GM12878 (cell line): ENCODE measurements around the gene HOXD10. TPM values are rescaled to one million over a fixed set of nuclear protein-coding genes. Genes with fewer than 3 reads are reported as not detected.

Experiments
- ATAC-seq: fragments of 200-7000 bp; cut with Tn5 transposase; 3 replicates; pipeline ENCODE4 v1.9.1; 2020; ENCODE audit warnings: mild to moderate bottlenecking, moderate library complexity
- BruUV-seq: library from RNA; stranded (reverse); fragments of 400-500 nt; replicated peaks from 2 replicates; lab custom pipeline; 2021; lab: Mats Ljungman, UMichigan
- CTCF ChIA-PET: fragments of 300-600 bp; sonication (Branson Sonifier 250); formaldehyde crosslinking; extraction: SDS; loops from one replicate; lab custom pipeline; 2021; ENCODE audit warnings: inconsistent platforms; lab: Yijun Ruan, JAX
- POLR2A ChIA-PET: fragments of 350-600 bp; formaldehyde crosslinking; extraction: SDS; loops from one replicate; lab custom pipeline; 2021; ENCODE audit warnings: inconsistent platforms; lab: Charles Lee
- RAD21 ChIA-PET: fragments of 300-600 bp; sonication (Branson Sonifier 250); formaldehyde crosslinking; loops from one replicate; lab custom pipeline; 2023; ENCODE audit warnings: antibody characterized with exemption; ENCODE audit not compliant: unreplicated experiment; lab: Charles Lee
- SMC1A ChIA-PET: fragments of 300-600 bp; sonication (Branson Sonifier 250); formaldehyde crosslinking; loops from one replicate; lab custom pipeline; 2023; ENCODE audit not compliant: unreplicated experiment, uncharacterized antibody; lab: Charles Lee
- DNase-seq: peaks from one replicate; pipeline ENCODE4 v3.0.0-alpha.2; 2011; ENCODE audit warnings: low read depth, low spot score
- FAIRE-seq: peaks from 3 replicates; lab custom pipeline; 2011; peaks lifted over from hg19 to GRCh38; lab: Jason Lieb, UNC
- H2AFZ ChIP-seq: 2 replicates; pipeline ENCODE4 v1.6.0; 2011; ENCODE audit warnings: low read depth, low read length, control low read depth; ENCODE audit not compliant: control insufficient read depth
- H3K27ac ChIP-seq: 2 replicates; pipeline ENCODE4 v1.5.1; 2011; ENCODE audit warnings: control low read depth; ENCODE audit not compliant: control insufficient read depth, insufficient read depth
- H3K27me3 ChIP-seq, 2 experiments: replicated peaks in 1 of 2; 2 replicates each; pipeline versions ENCODE4 v1.6.0 to v1.6.1; 2011; ENCODE audit warnings: low read length in 1 of 2; ENCODE audit not compliant: control insufficient read depth in 2 of 2, insufficient read depth in 2 of 2
- H3K36me3 ChIP-seq, 2 experiments: 2 replicates each; pipeline ENCODE4 v1.5.1; 2011; ENCODE audit warnings: low read length in 1 of 2; ENCODE audit not compliant: control insufficient read depth in 2 of 2, insufficient read depth in 2 of 2
- H3K4me1 ChIP-seq: 2 replicates; pipeline ENCODE4 v1.6.1; 2011; ENCODE audit warnings: mild to moderate bottlenecking, low read length, moderate library complexity, mixed read lengths; ENCODE audit not compliant: control insufficient read depth, insufficient read depth
- H3K4me2 ChIP-seq: 2 replicates; pipeline ENCODE4 v1.6.0; 2011; ENCODE audit warnings: control low read depth; ENCODE audit not compliant: control insufficient read depth, insufficient read depth
- H3K4me3 ChIP-seq: fragments of 200-600 bp; sonication (generic); 2 replicates; pipeline ENCODE4 v1.5.1; 2016
- H3K79me2 ChIP-seq: 2 replicates; pipeline ENCODE4 v1.6.0; 2011; ENCODE audit warnings: low read length; ENCODE audit not compliant: control insufficient read depth, insufficient read depth
- H3K9ac ChIP-seq: 2 replicates; pipeline ENCODE4 v1.8.0; 2011; ENCODE audit warnings: low read length, control low read depth, mixed read lengths; ENCODE audit not compliant: control insufficient read depth, insufficient read depth
- H3K9me3 ChIP-seq: replicated peaks from 3 replicates; pipeline ENCODE4 v1.5.1; 2011; ENCODE audit warnings: mild to moderate bottlenecking, low read length; ENCODE audit not compliant: control insufficient read depth, insufficient read depth
- H4K20me1 ChIP-seq: 2 replicates; pipeline ENCODE4 v1.6.0; 2011; ENCODE audit not compliant: control insufficient read depth, insufficient read depth
- CEBPB ChIP-seq, 2 experiments: fragments of 150-350 bp in 1 of 2; IDR thresholded peaks; 2 replicates each; pipeline ENCODE4 v1.6.1; 2012 to 2014; ENCODE audit warnings: low read depth in 2 of 2, low read length in 2 of 2, borderline replicate concordance in 1 of 2, inconsistent platforms in 1 of 2
- DPF2 ChIP-seq: fragments of 450-650 bp; IDR thresholded peaks from 2 replicates; pipeline ENCODE4 v1.6.1; 2017; ENCODE audit warnings: mild to moderate bottlenecking
- FOXK2 ChIP-seq: fragments of 450-650 bp; IDR thresholded peaks from 2 replicates; pipeline ENCODE4 v1.6.1; 2017; ENCODE audit warnings: mild to moderate bottlenecking, moderate library complexity
- GABPA ChIP-seq: IDR thresholded peaks from 2 replicates; pipeline ENCODE4 v1.6.1; 2014; ENCODE audit warnings: antibody characterized with exemption, low read depth, mild to moderate bottlenecking, inconsistent platforms
- HDGF ChIP-seq: fragments of 450-650 bp; IDR thresholded peaks from 2 replicates; pipeline ENCODE4 v1.6.1; 2016; ENCODE audit warnings: antibody characterized with exemption
- LARP7 ChIP-seq: fragments of 450-650 bp; IDR thresholded peaks from 2 replicates; pipeline ENCODE4 v1.6.1; 2017; ENCODE audit warnings: mild to moderate bottlenecking
- MEF2B ChIP-seq: fragments of 450-650 bp; IDR thresholded peaks from 2 replicates; pipeline ENCODE4 v1.6.1; 2018; ENCODE audit warnings: mild to moderate bottlenecking, moderate library complexity; ENCODE audit not compliant: partially characterized antibody, poor library complexity, severe bottlenecking
- MTA3 ChIP-seq: IDR thresholded peaks from 2 replicates; pipeline ENCODE4 v1.6.1; 2012; ENCODE audit warnings: low read length, inconsistent platforms, borderline replicate concordance
- NFIC ChIP-seq: IDR thresholded peaks from 2 replicates; pipeline ENCODE4 v1.6.1; 2012; ENCODE audit warnings: low read depth, mild to moderate bottlenecking, inconsistent platforms, low read length, moderate library complexity
- NR2C2 ChIP-seq: IDR thresholded peaks from 2 replicates; pipeline ENCODE4 v1.6.1; 2011; ENCODE audit warnings: borderline replicate concordance, low read depth; ENCODE audit not compliant: control insufficient read depth, insufficient read length
- RAD51 ChIP-seq: fragments of 450-650 bp; IDR thresholded peaks from 2 replicates; pipeline ENCODE4 v1.6.1; 2016; ENCODE audit warnings: moderate library complexity, mild to moderate bottlenecking, inconsistent platforms
- SKIL ChIP-seq: fragments of 450-650 bp; IDR thresholded peaks from 2 replicates; pipeline ENCODE4 v1.6.1; 2017; ENCODE audit warnings: mild to moderate bottlenecking, low read depth, inconsistent platforms; ENCODE audit not compliant: poor library complexity, severe bottlenecking
- SMAD5 ChIP-seq: IDR thresholded peaks from 2 replicates; pipeline ENCODE4 v1.6.1; 2016; ENCODE audit warnings: antibody characterized with exemption, low read depth
- SP1 ChIP-seq: IDR thresholded peaks from one replicate; pipeline ENCODE4 v1.6.1; 2011; ENCODE audit warnings: low read depth, low read length
- SPI1 ChIP-seq: IDR thresholded peaks from 2 replicates; pipeline ENCODE4 v1.6.1; 2011; ENCODE audit warnings: low read depth, mild to moderate bottlenecking, low read length, moderate library complexity, borderline replicate concordance; ENCODE audit not compliant: insufficient read depth
- USF2 ChIP-seq: IDR thresholded peaks from 2 replicates; pipeline ENCODE4 v1.6.1; 2011; ENCODE audit warnings: low read depth, low read length, improper control_type of control experiment, borderline replicate concordance
- ZNF274 ChIP-seq: IDR thresholded peaks from one replicate; pipeline ENCODE4 v1.8.0; 2011; ENCODE audit not compliant: insufficient read length, insufficient read depth
- ZNF384 ChIP-seq: IDR thresholded peaks from 2 replicates; pipeline ENCODE4 v1.6.1; 2012; ENCODE audit warnings: low read depth, mild to moderate bottlenecking, low read length, improper control_type of control experiment, borderline replicate concordance
- WGBS: methylation state at CpG from one replicate; pipeline ENCODE4 v1.1.6; 2016; ENCODE audit warnings: low lambda C conversion rate; ENCODE audit not compliant: insufficient replicate concordance, insufficient coverage; ENCODE audit errors: missing lambda C conversion rate; 5-methylcytosine and 5-hydroxymethylcytosine counted together
- in situ Hi-C: fragments of 300-500 bp; cut with MboI; formaldehyde crosslinking; loops from 9 replicates; pipeline ENCODE4 v1.14.3; 2018; ENCODE audit warnings: mixed read lengths
- intact Hi-C: fragments of 100-400 bp; cut with micrococcal nuclease; formaldehyde crosslinking; loops from one replicate; pipeline ENCODE4 v1.14.2; 2022; ENCODE audit not compliant: unreplicated experiment
- polyA plus RNA-seq, 11 experiments: library from polyadenylated mRNA; depleted of rRNA in 4 of 11; unstranded in 6 of 11; stranded (reverse) in 5 of 11; fragments of >200 nt; fragmentation: Nextera tagmentation in 4 of 11; fragmentation: Illumina TruSeq in 1 of 11; extraction: Ambion mirVana in 4 of 11; extraction: Trizol in 1 of 11; gene quantifications; 1 replicate in 1 of 11; 2 replicates in 10 of 11; pipeline versions ENCODE4 v1.2.1 to v1.2.3, GENCODE V29; 2011 to 2016; ENCODE audit warnings: inconsistent platforms in 2 of 11, missing spikeins in 2 of 11, low read depth in 1 of 11
- total RNA-seq, 4 experiments: library from RNA; depleted of rRNA in 3 of 4; stranded (reverse); fragments of >200 nt in 3 of 4; fragmentation: Illumina TruSeq in 1 of 4; extraction: Trizol in 1 of 4; gene quantifications; 2 replicates each; pipeline versions ENCODE4 v1.2.1 to v1.2.3, GENCODE V29; 2013 to 2021

HOXD10 gene
- total and polyA plus RNA-seq, 10 of the 15 experiments (the other 5 are each of a cell fraction or from before 2014, with no cell fraction given): not detected

- peaks cover 6 to 33% of the 10 kb centered on the region in 2 experiments for H3K27me3 ChIP-seq
- no peaks in the 10 kb centered on the region for H3K79me2 ChIP-seq
- ChIA-PET RAD21 (no interaction called here), CTCF (interaction anchor here (0.8 to 2.0 kb wide), 2 partner anchors 22 to 386 kb away, joined by 3 to 5 read pairs; no protein-coding TSS in a partner anchor), POLR2A (no interaction called here), SMC1A (no interaction called here)
- H3K4me2 ChIP-seq: no peak overlapping the region
- no peak overlapping the region for H3K27ac ChIP-seq
- ATAC-seq (no peak), DNase-seq (no peak), FAIRE-seq (no peak)
- H2AFZ ChIP-seq: no peak overlapping the region
- WGBS: 6% methylated on average over 7 of the region's 7 CpGs
- in situ Hi-C loops (no loop called here), intact Hi-C loops (no loop called here)
- no peak overlapping the region for H3K4me3 ChIP-seq
- H3K36me3 ChIP-seq: no peaks in the 10 kb centered on the region
- BruUV-seq: no TSS peak
- no peaks in the 10 kb centered on the region for H3K4me1 ChIP-seq
- H4K20me1 ChIP-seq: no peaks in the 10 kb centered on the region
- TF ChIP-seq SPI1: no peak
- TF ChIP-seq CEBPB (IDR thresholded peaks at IDR 0.05; ENCODE audit: borderline replicate concordance in 1 of 2, low read depth in 2 of 2, low read length in 2 of 2): no peak
- no peak for TF ChIP-seq RAD51
- no peak for TF ChIP-seq ZNF384
- no peak for TF ChIP-seq SMAD5
- H3K9ac ChIP-seq: no peak overlapping the region
- peaks cover 8% of the 10 kb centered on the region; the same call in 2 of the 3 replicates for H3K9me3 ChIP-seq
Measured at GRCh38 chr2:176076063-176076462, 40.5 kb upstream of the HOXD10 start.

- FAIRE-seq: no peak
- CTCF ChIA-PET: no interaction called here
- no TSS peak for BruUV-seq
- TF ChIP-seq MEF2B: no peak
- TF ChIP-seq LARP7: no peak
- TF ChIP-seq NFIC: no peak
- TF ChIP-seq SP1: no peak
- no peak for TF ChIP-seq MTA3
- no peak for TF ChIP-seq HDGF
- no peak for TF ChIP-seq GABPA
- TF ChIP-seq DPF2: no peak
- TF ChIP-seq USF2: no peak
- TF ChIP-seq NR2C2: no peak
- TF ChIP-seq ZNF274: no peak
- no peak for TF ChIP-seq SKIL
- TF ChIP-seq FOXK2: no peak
Measured at GRCh38 chr2:176076796-176077195, 39.8 kb upstream of the HOXD10 start.

More at GRCh38 chr2:176076796-176077195, 39.8 kb upstream of the HOXD10 start:
- DNase-seq (no peak), ATAC-seq (no peak)
- H3K27ac ChIP-seq: no peak overlapping the region
- RAD21 ChIA-PET: no interaction called here
- POLR2A ChIA-PET: no interaction called here
- H2AFZ ChIP-seq: no peak overlapping the region
- no peaks in the 10 kb centered on the region for H3K36me3 ChIP-seq
- in situ Hi-C loops: no loop called here
- H3K9me3 ChIP-seq: peaks cover 12% of the 10 kb centered on the region; the same call in 2 of the 3 replicates
- H3K9ac ChIP-seq: no peak overlapping the region
- SMC1A ChIA-PET: no interaction called here
- intact Hi-C loops: no loop called here
- no peaks in the 10 kb centered on the region for H3K79me2 ChIP-seq
- peaks cover 6 to 27% of the 10 kb centered on the region in 2 experiments for H3K27me3 ChIP-seq
- WGBS: 17% methylated on average over 2 of the region's 2 CpGs
- H4K20me1 ChIP-seq: no peaks in the 10 kb centered on the region
- no peak overlapping the region for H3K4me3 ChIP-seq
- no peaks in the 10 kb centered on the region for H3K4me1 ChIP-seq
- H3K4me2 ChIP-seq: no peak overlapping the region
